AG20443 (cell line): ENCODE results near the gene GOLGA5.
"Not testable (repeated sequence)": the region's sequence is repeated elsewhere in the genome, so short reads cannot be mapped to it uniquely, and the experiment has no call there.

Experiments
- DNase-seq: peaks from one replicate; pipeline ENCODE4 v3.0.0; 2012; ENCODE audit warnings: low spot score, mixed read lengths

The GOLGA5 gene

DNA sequence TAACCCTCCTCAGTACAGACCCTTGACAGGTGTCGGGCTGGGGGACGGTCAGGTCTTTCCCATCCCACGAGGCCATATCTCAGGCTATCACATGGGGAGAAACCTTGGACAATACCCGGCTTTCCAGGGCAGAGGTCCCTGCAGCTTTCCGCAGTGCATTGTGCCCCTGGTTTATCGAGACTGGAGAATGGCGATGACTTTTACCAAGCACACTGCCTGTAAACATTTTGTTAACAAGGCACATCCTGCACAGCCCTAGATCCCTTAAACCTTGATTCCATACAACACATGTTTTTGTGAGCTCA is 26.4 kb downstream of the GOLGA5 start:
- not testable (repeated sequence) for DNase-seq

DNA sequence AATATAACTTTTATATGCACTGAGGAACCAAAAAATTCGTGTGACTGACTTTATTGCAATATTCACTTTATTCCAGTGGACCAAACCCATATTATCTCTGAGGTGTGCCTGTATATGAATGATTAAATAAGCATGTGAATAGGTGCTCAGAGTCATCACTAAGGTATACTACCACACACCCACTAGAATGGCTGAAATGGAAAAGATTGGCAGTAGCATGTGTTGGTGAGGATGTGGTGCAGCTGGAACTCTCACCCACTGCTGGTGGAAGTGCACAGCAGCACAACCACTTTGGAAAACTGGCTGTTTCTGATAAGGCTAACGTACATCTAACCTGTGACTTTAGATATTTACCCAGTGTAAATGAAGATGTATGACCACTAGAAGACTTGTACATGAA is 36.8 kb downstream of the GOLGA5 start:
- no peak for DNase-seq

DNA sequence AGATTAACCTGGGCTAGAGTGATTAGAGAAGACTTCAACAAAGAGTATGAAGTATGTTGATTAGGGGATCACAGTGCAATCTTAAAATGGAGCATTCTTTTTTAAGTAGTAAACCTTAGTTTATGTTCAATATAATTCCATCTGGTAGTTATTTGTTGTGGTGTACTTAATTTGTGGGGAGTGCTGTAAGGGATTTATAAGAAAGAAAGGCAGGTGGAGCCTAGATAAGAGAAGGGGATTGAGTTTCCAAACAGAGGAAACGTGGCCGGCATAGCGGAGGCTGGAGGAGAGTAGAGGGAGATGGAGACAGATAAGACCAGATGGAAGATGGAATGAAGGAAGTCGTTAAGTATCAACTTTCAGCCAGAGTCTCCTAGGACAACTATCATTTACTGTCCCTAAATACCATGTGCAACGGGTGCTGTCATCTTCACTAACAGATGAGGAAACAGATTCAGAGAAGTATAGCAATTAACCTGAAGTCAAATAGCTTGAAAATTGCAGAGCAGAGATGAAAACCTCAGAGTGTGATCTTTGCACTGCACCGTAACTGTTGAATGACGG is 38.1 kb downstream of the GOLGA5 start:
- no peak for DNase-seq

DNA sequence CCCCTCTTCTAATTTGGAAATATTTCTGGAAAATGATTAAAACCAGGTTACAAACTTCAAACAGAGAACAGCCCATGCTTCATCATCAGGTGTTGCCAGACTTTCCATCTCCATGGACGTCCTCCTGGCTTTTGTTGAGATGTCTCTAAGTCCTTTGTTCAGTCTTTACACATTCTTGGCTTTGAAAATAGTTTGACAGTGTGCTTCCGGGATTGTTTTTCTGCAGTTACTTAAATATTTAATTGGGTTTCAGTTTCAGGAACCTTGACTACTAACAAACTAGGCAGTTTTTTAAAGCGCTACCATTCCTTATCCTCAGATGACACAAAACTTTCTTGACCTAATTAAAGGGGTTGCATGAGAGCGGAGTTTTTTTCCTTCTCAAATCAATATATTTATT is 47.8 kb downstream of the GOLGA5 start:
- no peak for DNase-seq

DNA sequence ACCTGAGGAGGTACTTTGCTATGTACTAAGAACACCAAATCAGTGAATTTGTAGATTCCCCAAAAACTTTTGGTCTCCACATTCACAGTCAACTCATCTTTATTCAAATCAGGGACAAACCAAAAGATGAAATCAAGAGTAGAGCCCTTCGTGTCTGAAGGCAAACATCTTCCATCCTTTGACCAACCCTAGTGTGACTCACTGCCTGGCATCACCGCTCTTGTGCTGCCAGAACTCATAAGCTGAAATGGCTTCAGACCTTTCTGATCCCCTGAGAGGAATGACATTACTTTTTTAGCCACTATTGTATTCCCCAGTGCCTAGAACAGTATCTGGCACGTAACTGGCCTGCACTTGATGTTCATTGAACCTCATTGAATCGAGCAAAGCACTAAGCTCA is 50.1 kb downstream of the GOLGA5 start:
- no peak for DNase-seq

DNA sequence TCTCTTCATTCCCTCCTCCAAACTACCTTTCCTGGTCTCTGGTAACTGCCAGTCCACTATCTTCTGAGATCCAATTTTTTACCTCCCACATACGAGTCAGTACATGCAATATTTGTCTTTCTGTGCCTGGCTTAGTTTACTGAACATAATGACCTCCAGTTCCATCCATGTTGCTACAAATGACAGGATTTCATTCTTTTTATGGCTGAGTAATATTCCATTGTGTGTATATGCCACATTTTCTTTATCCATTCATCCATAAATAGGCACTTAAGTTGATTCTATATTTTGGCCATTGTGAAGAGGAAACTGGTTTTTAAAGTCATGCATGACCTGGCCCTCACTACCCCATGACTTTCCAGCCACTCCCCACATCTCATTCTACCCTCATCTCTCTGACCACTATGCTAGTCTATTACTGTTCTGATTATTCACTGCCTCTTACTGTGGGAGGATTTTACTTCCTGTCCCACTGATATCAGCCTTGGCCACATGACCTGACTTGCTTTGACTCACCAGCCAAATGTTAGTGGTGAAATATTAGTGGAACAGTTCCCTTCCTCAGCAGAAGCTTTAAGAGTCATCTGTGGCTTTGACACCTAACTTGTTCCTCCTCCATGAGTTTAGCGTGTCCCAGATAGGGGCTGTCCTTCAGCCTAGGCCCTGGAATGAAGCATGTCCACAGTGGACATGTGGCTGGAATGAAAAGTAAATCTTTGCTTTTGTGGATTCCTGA is 52.2 kb downstream of the GOLGA5 start:
- peak; percentile 73 for DNase-seq

DNA sequence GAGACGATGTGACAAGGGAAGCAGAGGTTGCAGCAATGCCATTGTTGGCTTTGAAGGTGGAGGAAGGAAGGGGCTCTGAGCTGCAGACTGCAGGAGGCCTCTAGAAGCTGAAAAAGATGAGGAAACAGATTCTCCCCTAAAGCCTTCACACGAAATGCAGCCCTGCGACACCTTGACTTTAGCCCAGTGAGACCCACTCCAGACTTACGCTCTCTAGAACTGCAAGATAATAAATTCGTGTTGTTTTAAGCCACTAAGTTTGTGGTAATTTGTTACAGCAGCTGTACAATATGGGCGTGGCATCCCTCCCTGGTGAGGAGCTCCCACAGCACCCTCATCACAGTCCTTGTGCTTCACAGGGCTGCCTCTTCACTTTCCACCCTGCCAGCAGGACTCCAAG is 53.2 kb downstream of the GOLGA5 start:
- DNase-seq = no peak

DNA sequence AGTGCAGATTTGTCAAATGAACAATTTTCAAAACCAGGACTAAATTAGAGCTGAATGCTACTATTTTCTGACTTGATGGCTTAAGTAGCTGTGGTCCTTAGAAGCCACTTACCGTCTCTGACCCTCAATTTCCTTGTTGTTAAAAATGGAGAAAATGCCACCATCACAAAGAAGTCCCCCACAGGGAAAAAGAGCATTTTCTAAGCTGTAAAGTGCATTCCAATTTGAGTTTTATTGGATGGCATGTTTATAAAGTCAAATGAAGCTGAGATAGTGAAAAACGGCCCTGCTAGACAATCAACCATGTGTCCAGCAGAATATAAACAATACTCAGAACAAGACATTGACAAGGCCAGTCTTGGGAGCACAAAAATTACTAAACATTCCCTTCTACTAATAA is 53.6 kb downstream of the GOLGA5 start:
- DNase-seq = no peak

DNA sequence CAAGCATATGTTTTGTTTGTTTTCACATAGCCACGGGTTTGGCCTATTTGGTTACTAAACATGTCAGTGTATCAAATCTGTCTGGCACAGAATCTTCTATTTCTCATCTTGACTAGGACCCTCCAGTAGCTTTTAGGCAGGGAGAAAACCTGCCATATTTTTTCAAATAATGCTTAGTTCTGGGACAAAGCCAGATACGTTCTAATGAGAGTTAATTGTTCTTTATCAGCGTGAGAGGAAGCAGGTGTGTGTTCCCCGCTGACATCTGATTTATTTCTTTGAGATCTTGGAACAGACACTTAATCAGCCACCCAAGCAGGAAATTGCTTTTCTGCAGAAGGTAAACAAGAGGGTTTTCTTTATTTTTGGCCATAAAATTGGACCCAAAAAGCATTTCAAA is 54.8 kb downstream of the GOLGA5 start:
- DNase-seq = no peak

DNA sequence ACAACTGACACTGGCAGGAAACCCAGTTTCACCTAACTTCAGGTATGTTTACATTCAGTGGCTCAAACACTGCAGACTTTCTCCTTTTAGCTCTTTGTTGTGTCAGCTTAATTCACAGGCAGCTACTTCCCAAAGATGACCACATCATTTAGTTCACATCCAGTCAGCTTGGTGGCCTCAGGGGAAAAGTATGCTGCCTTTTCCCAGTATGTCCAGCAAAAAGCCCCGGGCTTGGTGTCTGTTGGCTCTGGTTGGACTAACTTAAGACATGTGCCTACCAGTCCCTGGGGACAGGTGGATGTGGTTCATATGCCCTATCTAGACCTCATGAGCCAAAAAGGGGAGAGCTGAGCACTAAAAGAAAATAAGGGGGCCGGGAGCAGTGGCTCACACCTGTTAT is 56.4 kb downstream of the GOLGA5 start:
- DNase-seq = peak; percentile 26

- not testable (repeated sequence) for DNase-seq
These were observed 59.0 kb downstream of the GOLGA5 start for GRCh38 chr14:92853136-92853535.

GRCh38 chr14:92860049-92860840 is 66.1 kb downstream of the GOLGA5 start:
- no peak for DNase-seq

GRCh38 chr14:92861856-92862745 is 68.0 kb downstream of the GOLGA5 start:
- DNase-seq = no peak

DNA sequence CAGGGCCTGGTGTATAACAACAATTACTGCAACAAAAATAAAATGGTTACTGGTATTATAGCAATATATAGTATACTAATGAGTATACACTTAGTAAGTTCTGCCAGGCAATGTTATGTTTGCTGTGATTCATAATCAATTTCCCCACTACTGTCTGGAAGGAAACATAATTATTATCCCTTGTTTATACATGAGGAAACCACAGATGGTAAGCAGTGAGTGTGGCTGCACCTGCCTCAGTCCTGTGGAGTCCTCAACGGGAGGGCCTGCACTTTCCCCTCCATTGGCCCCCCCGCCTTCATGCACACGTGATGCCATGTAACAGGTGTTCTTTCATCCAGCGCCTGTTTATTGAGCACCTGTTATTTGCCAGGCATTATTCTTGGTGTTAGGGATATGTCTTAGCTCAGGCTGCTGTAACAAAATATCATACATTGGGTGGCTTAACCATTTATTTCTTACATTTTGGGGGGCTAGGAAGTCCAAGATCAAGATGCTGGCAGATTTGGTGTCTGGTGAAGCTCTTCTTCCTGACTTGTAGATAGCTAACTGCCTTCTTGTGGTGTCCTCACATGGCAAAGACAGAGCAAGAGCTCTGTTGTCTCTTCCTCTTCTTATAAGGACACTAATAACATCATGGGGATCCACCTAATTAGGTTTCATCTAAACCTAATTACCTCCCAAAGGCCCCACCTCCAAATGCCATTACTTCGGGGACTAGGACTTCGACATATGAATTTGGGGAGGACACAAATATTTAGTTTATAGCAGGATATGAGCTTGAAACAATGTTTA is 69.4 kb downstream of the GOLGA5 start:
- no peak for DNase-seq

- no peak for DNase-seq
These were observed 71.6 kb downstream of the GOLGA5 start for GRCh38 chr14:92865674-92866073.

GRCh38 chr14:92866181-92866752 is 72.2 kb downstream of the GOLGA5 start:
- DNase-seq = no peak

- DNase-seq = no peak
These were observed 73.1 kb downstream of the GOLGA5 start for GRCh38 chr14:92866901-92867865.

DNA sequence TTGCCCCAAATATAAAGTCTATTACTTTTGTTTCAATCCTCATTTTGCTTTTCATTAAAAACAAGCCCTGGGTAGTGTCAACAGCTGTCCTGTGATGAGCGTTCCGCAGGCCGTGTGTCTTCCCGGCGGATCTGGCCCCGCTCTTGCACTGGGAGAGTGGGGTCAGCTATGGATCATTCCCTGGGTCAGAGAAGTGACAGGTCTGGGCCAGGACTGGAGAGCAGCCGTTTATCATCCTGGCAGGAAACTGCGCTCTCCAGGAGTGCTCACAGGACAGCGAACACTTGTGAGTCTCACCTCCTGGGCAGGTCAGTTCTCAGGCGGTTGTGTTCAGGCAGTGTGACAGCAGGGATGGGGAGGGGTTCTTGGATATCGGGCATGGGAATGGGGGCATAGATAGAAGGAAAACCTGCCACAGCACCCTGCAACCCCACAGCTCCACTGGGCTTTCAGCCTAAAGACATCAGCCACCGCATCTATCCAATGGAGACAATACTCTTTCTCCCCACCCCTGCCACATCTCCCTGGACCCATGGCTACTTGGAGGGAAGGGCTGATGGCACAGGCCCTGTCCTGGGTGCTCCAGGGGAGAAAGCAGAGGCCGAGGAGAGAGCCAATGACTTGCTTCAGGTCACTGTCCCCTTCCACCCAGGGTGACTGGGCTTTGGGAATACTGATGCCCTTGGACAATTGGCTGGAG is 81.0 kb downstream of the GOLGA5 start:
- DNase-seq = no peak

GRCh38 chr14:92877757-92878431 is 83.8 kb downstream of the GOLGA5 start:
- DNase-seq = no peak
